Loucy (cell line): ENCODE data around the gene MTMR1.

Source experiments
- H2AFZ ChIP-seq: fragments of 200-600 bp; sonication (generic); 2 replicates; pipeline ENCODE4 v1.6.0; 2016; ENCODE audit warnings: antibody characterized with exemption, mild to moderate bottlenecking, low read length, moderate library complexity
- H3F3A ChIP-seq: fragments of 200-600 bp; 2 replicates; pipeline ENCODE4 v1.6.0; 2016; ENCODE audit warnings: antibody characterized with exemption, low read depth, mild to moderate bottlenecking
- H3K27me3 ChIP-seq: fragments of 200-600 bp; sonication (generic); 2 replicates; pipeline ENCODE4 v1.6.1; 2014; ENCODE audit warnings: low read length, mild to moderate bottlenecking; ENCODE audit not compliant: insufficient read depth, poor library complexity, severe bottlenecking
- H3K36me3 ChIP-seq: fragments of 200-600 bp; sonication (generic); 2 replicates; pipeline ENCODE4 v1.6.1; 2016; ENCODE audit warnings: low read length; ENCODE audit not compliant: insufficient read depth
- H3K4me1 ChIP-seq: fragments of 200-600 bp; sonication (generic); 2 replicates; pipeline ENCODE4 v1.5.1; 2014; ENCODE audit warnings: low read length, mild to moderate bottlenecking; ENCODE audit not compliant: insufficient read depth, poor library complexity, severe bottlenecking
- H3K4me2 ChIP-seq: fragments of 200-600 bp; sonication (generic); 2 replicates; pipeline ENCODE4 v1.6.0; 2014; ENCODE audit warnings: antibody characterized with exemption, low read length, low read depth, mild to moderate bottlenecking; ENCODE audit not compliant: poor library complexity, severe bottlenecking
- H3K4me3 ChIP-seq: fragments of 200-600 bp; sonication (generic); 2 replicates; pipeline ENCODE4 v1.5.1; 2014; ENCODE audit warnings: low read length, mild to moderate bottlenecking, mixed read lengths; ENCODE audit not compliant: poor library complexity, severe bottlenecking
- H3K79me2 ChIP-seq: fragments of 200-600 bp; sonication (generic); 2 replicates; pipeline ENCODE4 v1.6.1; 2014; ENCODE audit warnings: low read length; ENCODE audit not compliant: insufficient read depth
- H3K9ac ChIP-seq: fragments of 200-600 bp; sonication (generic); 2 replicates; pipeline ENCODE4 v1.6.0; 2014; ENCODE audit warnings: mild to moderate bottlenecking, low read depth, low read length, moderate library complexity; ENCODE audit not compliant: poor library complexity, severe bottlenecking
- H3K9me2 ChIP-seq: fragments of 200-600 bp; sonication (generic); replicated peaks from 2 replicates; pipeline ENCODE4 v1.6.1; 2016; ENCODE audit warnings: low read depth, low read length, mixed read lengths
- H3K9me3 ChIP-seq: fragments of 200-600 bp; sonication (generic); 2 replicates; pipeline ENCODE4 v1.6.1; 2014; ENCODE audit warnings: mild to moderate bottlenecking, antibody characterized with exemption, low read length, low read depth; ENCODE audit not compliant: insufficient read depth
- H4K20me1 ChIP-seq: fragments of 200-600 bp; sonication (generic); 2 replicates; pipeline ENCODE4 v1.6.0; 2014; ENCODE audit warnings: antibody characterized with exemption, low read length, mild to moderate bottlenecking; ENCODE audit not compliant: insufficient read depth, poor library complexity, severe bottlenecking
- CTCF ChIP-seq: fragments of 200-600 bp; sonication (generic); conservative IDR thresholded peaks from 2 replicates; pipeline ENCODE4 v1.5.1; 2014; ENCODE audit warnings: mild to moderate bottlenecking, antibody characterized with exemption, low read length
- EZH2phosphoT487 ChIP-seq: fragments of 200-600 bp; IDR thresholded peaks from 2 replicates; pipeline ENCODE4 v1.6.1; 2018; ENCODE audit warnings: antibody characterized with exemption, mild to moderate bottlenecking, moderate library complexity, borderline replicate concordance

The MTMR1 gene

DNA sequence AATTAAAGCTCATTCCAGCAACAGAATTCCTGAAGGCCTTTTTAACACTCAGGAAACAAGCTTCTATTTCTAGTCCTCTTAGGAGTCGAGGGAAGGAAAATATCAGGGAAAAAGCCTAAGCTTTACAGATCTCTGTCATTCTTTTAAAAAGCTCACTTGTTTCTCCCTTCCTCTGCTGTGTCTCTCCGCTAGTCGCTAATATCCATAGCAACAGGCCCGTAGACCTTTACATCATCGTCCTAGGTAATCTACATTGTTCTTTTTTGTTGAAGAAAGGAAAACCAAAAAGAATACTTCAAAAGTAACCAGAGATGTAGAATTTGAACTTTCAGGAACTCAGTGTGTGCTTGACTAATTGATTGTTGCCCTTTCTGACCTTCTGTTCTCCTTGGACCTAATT lies 45.9 kb upstream of the MTMR1 start:
- H3K79me2 ChIP-seq: no peaks in the 10 kb centered on the region
- no peak overlapping the region for H3K9ac ChIP-seq
- no peaks in the 10 kb centered on the region for H3K4me1 ChIP-seq
- TF ChIP-seq CTCF: no peak
- TF ChIP-seq EZH2phosphoT487: no peak
- no peaks in the 10 kb centered on the region for H3K27me3 ChIP-seq
- no peaks in the 10 kb centered on the region for H3K9me2 ChIP-seq
- no peaks in the 10 kb centered on the region for H3K9me3 ChIP-seq
- no peak overlapping the region for H2AFZ ChIP-seq
- H3K4me2 ChIP-seq: no peak overlapping the region
- H3F3A ChIP-seq: no peaks in the 10 kb centered on the region
- H3K4me3 ChIP-seq: no peak overlapping the region
- H3K36me3 ChIP-seq: no peaks in the 10 kb centered on the region
- H4K20me1 ChIP-seq: no peaks in the 10 kb centered on the region

- Histone ChIP-seq H3K9me3 (no peaks in the 10 kb centered on the region), H3K4me2 (no peak overlapping the region), H4K20me1 (no peaks in the 10 kb centered on the region), H3K9ac (no peak overlapping the region), H2AFZ (no peak overlapping the region), H3K9me2 (no peaks in the 10 kb centered on the region), H3K27me3 (no peaks in the 10 kb centered on the region), H3F3A (no peaks in the 10 kb centered on the region), H3K4me1 (no peaks in the 10 kb centered on the region), H3K4me3 (no peak overlapping the region), H3K79me2 (no peaks in the 10 kb centered on the region), H3K36me3 (no peaks in the 10 kb centered on the region)
- TF ChIP-seq EZH2phosphoT487: no peak
- TF ChIP-seq CTCF: no peak
Observed at GRCh38 chrX:150648296-150648940, 44.8 kb upstream of the MTMR1 start.

GRCh38 chrX:150649096-150649870 lies 43.9 kb upstream of the MTMR1 start:
- no peak for TF ChIP-seq EZH2phosphoT487
- Histone ChIP-seq H4K20me1 (no peaks in the 10 kb centered on the region), H3K4me1 (no peaks in the 10 kb centered on the region), H3K4me3 (no peak overlapping the region), H3K79me2 (no peaks in the 10 kb centered on the region), H3K36me3 (no peaks in the 10 kb centered on the region), H3K4me2 (no peak overlapping the region), H2AFZ (no peak overlapping the region), H3F3A (no peaks in the 10 kb centered on the region), H3K27me3 (no peaks in the 10 kb centered on the region), H3K9me3 (no peaks in the 10 kb centered on the region), H3K9ac (no peak overlapping the region), H3K9me2 (no peaks in the 10 kb centered on the region)
